GM18907 (cell line): ENCODE results near the gene CALCOCO2.
"Not testable (repeated sequence)": the region's sequence is repeated elsewhere in the genome, so short reads cannot be mapped to it uniquely, and the experiment has no call there.

Experiments
- ATAC-seq: cut with Tn5 transposase; IDR thresholded peaks from one replicate; pipeline ENCODE4 v1.9.1; 2021; ENCODE audit warnings: mild to moderate bottlenecking, moderate library complexity; ENCODE audit not compliant: unreplicated experiment

Gene CALCOCO2

GRCh38 chr17:48872409-48872808 is 41.6 kb downstream of the CALCOCO2 start:
- not testable (repeated sequence) for ATAC-seq

GRCh38 chr17:48873209-48873608 is 42.4 kb downstream of the CALCOCO2 start:
- no peak for ATAC-seq

- ATAC-seq, result no peak
Measured at GRCh38 chr17:48873696-48874443, 43.0 kb downstream of the CALCOCO2 start.

- ATAC-seq, result no peak
Measured at GRCh38 chr17:48878920-48879898, 48.4 kb downstream of the CALCOCO2 start.

- ATAC-seq, result no peak
Measured at GRCh38 chr17:48882272-48882671, 51.4 kb downstream of the CALCOCO2 start.

- no peak for ATAC-seq
Measured at GRCh38 chr17:48883171-48883570, 52.3 kb downstream of the CALCOCO2 start.

- ATAC-seq, result no peak
Measured at GRCh38 chr17:48890086-48890485, 59.3 kb downstream of the CALCOCO2 start.

- peak; percentile 1 for ATAC-seq
Measured at GRCh38 chr17:48892940-48893645, 62.3 kb downstream of the CALCOCO2 start.

GRCh38 chr17:48893646-48894508 is 63.0 kb downstream of the CALCOCO2 start:
- no peak for ATAC-seq

GRCh38 chr17:48894886-48895285 is 64.1 kb downstream of the CALCOCO2 start:
- ATAC-seq, result no peak

GRCh38 chr17:48901241-48901640 is 70.4 kb downstream of the CALCOCO2 start:
- ATAC-seq, result no peak

GRCh38 chr17:48903401-48903800 is 72.6 kb downstream of the CALCOCO2 start:
- no peak for ATAC-seq

GRCh38 chr17:48904428-48904827 is 73.6 kb downstream of the CALCOCO2 start:
- ATAC-seq, result no peak

GRCh38 chr17:48905987-48906515 is 75.2 kb downstream of the CALCOCO2 start:
- ATAC-seq, result no peak

GRCh38 chr17:48907713-48908046 is 76.8 kb downstream of the CALCOCO2 start:
- no peak for ATAC-seq

GRCh38 chr17:48908047-48908843 is 77.4 kb downstream of the CALCOCO2 start, which contains the start of gene UBE2Z:
Gene UBE2Z (plus strand): TSS chr17:48908407. CDS start chr17:48908504, 97 bp downstream.
- ATAC-seq, result peak; percentile 79

GRCh38 chr17:48908853-48909394 is 78.1 kb downstream of the CALCOCO2 start:
- ATAC-seq, result peak; percentile 34

- no peak for ATAC-seq
Measured at GRCh38 chr17:48909783-48910182, 78.9 kb downstream of the CALCOCO2 start.

- ATAC-seq, result no peak
Measured at GRCh38 chr17:48910370-48910769, 79.5 kb downstream of the CALCOCO2 start.
